ENCODE data around the gene CDH1.
A peak's percentile ranks its signal among the peaks of the same experiment; 100 is the strongest.
"Not testable (repeated sequence)": the region's sequence is repeated elsewhere in the genome, so short reads cannot be mapped to it uniquely, and the experiment has no call there.

Gene CDH1

DNA sequence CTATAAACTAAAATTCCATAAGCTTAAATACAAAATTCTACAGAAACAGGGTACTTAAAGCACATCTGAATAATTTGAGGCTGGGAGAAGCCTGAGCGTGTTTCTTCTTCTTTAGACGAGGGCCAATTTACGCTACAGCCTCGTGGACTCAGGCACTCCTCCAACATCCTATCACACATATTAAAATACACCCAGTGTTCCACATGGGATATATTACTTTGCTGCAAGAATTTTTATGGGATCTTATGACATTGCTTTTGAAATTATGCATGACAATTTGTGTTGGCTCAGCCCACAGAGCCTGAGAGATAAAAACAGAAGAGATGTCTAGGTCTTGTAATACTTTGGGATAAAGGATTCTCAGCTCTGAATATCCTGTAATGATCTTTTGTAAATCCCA lies 102.7 kb downstream of the CDH1 start:
- Histone ChIP-seq H2AK5ac (ENCODE audit: low read depth, low read length) (no peak overlapping the region), H4K8ac (ENCODE audit: low read depth, low read length) (no peak overlapping the region), H2AFZ (ENCODE audit: low read length) (no peak overlapping the region), H2BK15ac (ENCODE audit: low read length) (no peak overlapping the region), H3K14ac (ENCODE audit: low read length) (no peak overlapping the region), H3K4me3 (ENCODE audit: low read length in 2 of 2) (no peak overlapping the region), H3K79me1 (ENCODE audit: low read depth, low read length) (no peaks in the 10 kb centered on the region), H3K36me3 (replicated peaks in 1 of 2; ENCODE audit: control insufficient read depth in 2 of 2, insufficient read depth in 2 of 2, low read length in 2 of 2) (no peaks in the 10 kb centered on the region), H4K91ac (ENCODE audit: low read depth, low read length, poor library complexity) (no peak overlapping the region), H3K23ac (ENCODE audit: low read depth, low read length, poor library complexity) (no peak overlapping the region), H3K4ac (ENCODE audit: low read length) (no peak overlapping the region), H3K27ac (replicated peaks; ENCODE audit: low read length) (no peak overlapping the region), H2BK5ac (ENCODE audit: low read length) (no peak overlapping the region), H3K4me2 (ENCODE audit: insufficient read depth, low read length, poor library complexity, severe bottlenecking) (no peak overlapping the region), H3K27me3 (ENCODE audit: control insufficient read depth in 3 of 3, insufficient read depth in 3 of 3, low read depth in 1 of 3, low read length in 3 of 3) (no peaks in the 10 kb centered on the region), H2BK120ac (ENCODE audit: low read depth, low read length) (no peak overlapping the region), H3K9me3 (replicated peaks in 1 of 2; ENCODE audit: control insufficient read depth in 2 of 2, insufficient read depth in 1 of 2, low read depth in 1 of 2, low read length in 2 of 2) (no peaks in the 10 kb centered on the region), H2BK12ac (ENCODE audit: low read length) (no peak overlapping the region), H3K4me1 (ENCODE audit: control insufficient read depth in 2 of 2, insufficient read depth in 1 of 2, low read depth in 1 of 2, low read length in 2 of 2) (peaks cover 3 to 6% of the 10 kb centered on the region in 2 donors), H3K9ac (ENCODE audit: low read depth, low read length, poor library complexity) (no peak overlapping the region), H3K18ac (ENCODE audit: low read length) (no peak overlapping the region)
- WGBS, 2 donors (ENCODE audit: extremely low coverage in 2 of 2, insufficient read length in 2 of 2, insufficient replicate concordance in 1 of 2): no CpG with 5 or more reads among the region's 4 CpGs
- no peak for DNase-seq (ENCODE audit: low spot score)

DNA sequence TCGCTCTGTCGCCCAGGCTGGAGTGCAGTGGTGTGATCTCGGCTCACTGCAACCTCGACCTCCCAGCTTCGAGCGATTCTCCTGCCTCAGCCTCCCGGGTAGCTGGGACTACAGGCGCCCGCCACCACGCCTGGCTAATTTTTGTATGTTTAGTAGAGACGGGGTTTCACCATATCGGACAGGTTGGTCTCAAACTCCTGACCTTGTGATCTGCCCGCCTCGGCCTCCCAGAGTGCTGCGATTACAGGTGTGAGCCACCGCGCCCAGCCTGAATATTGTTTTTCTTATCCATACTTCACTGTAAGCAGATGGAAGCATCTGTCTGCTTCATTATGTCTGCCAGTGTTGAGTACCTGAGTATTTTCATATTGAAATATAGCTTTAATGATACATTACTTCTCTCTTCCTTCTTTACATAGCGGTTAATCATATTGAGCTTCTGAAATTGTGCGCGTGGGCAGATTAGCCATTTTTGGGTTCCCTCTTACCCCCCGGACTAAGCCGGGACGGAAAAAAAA lies 105.9 kb downstream of the CDH1 start:
- H3K79me1 ChIP-seq (ENCODE audit: low read depth, low read length); H2BK120ac ChIP-seq (ENCODE audit: low read depth, low read length); H2BK12ac ChIP-seq (ENCODE audit: low read length); H3K4ac ChIP-seq (ENCODE audit: low read length); DNase-seq (ENCODE audit: low spot score); H4K8ac ChIP-seq (ENCODE audit: low read depth, low read length); H3K27me3 ChIP-seq (ENCODE audit: control insufficient read depth in 3 of 3, insufficient read depth in 3 of 3, low read depth in 1 of 3, low read length in 3 of 3); H4K91ac ChIP-seq (ENCODE audit: low read depth, low read length, poor library complexity); H3K4me1 ChIP-seq (ENCODE audit: control insufficient read depth in 2 of 2, insufficient read depth in 1 of 2, low read depth in 1 of 2, low read length in 2 of 2); H3K9ac ChIP-seq (ENCODE audit: low read depth, low read length, poor library complexity); H3K36me3 ChIP-seq (replicated peaks in 1 of 2; ENCODE audit: control insufficient read depth in 2 of 2, insufficient read depth in 2 of 2, low read length in 2 of 2); H3K23ac ChIP-seq (ENCODE audit: low read depth, low read length, poor library complexity); H3K9me3 ChIP-seq (replicated peaks in 1 of 2; ENCODE audit: control insufficient read depth in 2 of 2, insufficient read depth in 1 of 2, low read depth in 1 of 2, low read length in 2 of 2); H3K27ac ChIP-seq (replicated peaks; ENCODE audit: low read length); H3K14ac ChIP-seq (ENCODE audit: low read length); H3K18ac ChIP-seq (ENCODE audit: low read length); H2AK5ac ChIP-seq (ENCODE audit: low read depth, low read length); H2BK15ac ChIP-seq (ENCODE audit: low read length): not testable (repeated sequence)
- Histone ChIP-seq H3K4me2 (ENCODE audit: insufficient read depth, low read length, poor library complexity, severe bottlenecking) (peak overlapping the region; percentile 84), H2AFZ (ENCODE audit: low read length) (peak overlapping the region; percentile 98), H3K4me3 (ENCODE audit: low read length in 2 of 2) (peak overlapping the region; percentile 75 to 98), H2BK5ac (ENCODE audit: low read length) (peak overlapping the region; percentile 98)
- WGBS, 2 donors (ENCODE audit: extremely low coverage in 2 of 2, insufficient read length in 2 of 2, insufficient replicate concordance in 1 of 2): no CpG with 5 or more reads among the region's 23 CpGs

DNA sequence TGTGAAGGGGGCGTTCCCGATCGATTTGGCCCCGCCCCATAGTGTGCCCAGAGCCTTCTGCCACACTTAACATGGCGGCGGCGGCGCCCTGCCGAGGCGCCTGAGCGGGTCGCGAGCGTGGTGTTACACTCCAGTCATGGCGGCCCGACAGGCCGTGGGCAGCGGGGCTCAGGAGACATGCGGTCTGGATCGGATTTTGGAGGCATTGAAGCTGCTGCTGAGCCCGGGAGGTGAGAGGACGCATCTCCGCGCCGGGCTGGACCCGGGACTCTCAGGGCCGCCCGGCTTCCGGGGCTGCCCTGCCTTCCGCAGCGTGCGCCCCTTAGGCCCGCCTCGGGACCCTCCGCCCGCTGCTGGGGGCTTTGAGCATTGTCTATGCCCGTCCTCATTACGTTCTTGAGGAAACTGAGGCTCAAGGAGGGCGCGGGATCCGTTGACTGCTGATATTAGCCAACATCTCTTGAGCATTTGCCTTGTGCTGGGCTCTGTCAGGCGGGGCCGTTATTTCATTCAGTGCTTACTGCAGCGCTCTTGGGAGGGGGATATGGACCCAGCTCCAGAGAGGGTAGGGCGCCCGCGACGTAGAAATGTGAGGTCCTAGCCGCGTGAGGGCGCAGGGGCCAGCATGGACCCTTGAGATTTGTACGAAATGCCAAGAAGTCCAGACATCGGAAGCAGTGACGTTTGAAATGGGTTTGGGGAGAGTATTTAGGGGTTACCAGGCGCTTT lies 106.6 kb downstream of the CDH1 start, which contains the start of gene TANGO6:
Gene TANGO6, plus strand, starts transcription at position 50 of the 729 bp plus-strand sequence. Its CDS starts 87 bp downstream, at position 137.
- no peaks in the 10 kb centered on the region for H3K27me3 ChIP-seq (ENCODE audit: control insufficient read depth in 3 of 3, insufficient read depth in 3 of 3, low read depth in 1 of 3, low read length in 3 of 3)
- DNase-seq (ENCODE audit: low spot score): peak; percentile 72
- H2BK12ac ChIP-seq (ENCODE audit: low read length): peak within 1 kb of the TSS; percentile 4
- H2BK5ac ChIP-seq (ENCODE audit: low read length): peak within 1 kb of the TSS; percentile 98
- H2AK5ac ChIP-seq (ENCODE audit: low read depth, low read length): no peak within 1 kb of the TSS
- H4K91ac ChIP-seq (ENCODE audit: low read depth, low read length, poor library complexity): no peak within 1 kb of the TSS
- H2BK15ac ChIP-seq (ENCODE audit: low read length): no peak within 1 kb of the TSS
- H3K27ac ChIP-seq (replicated peaks; ENCODE audit: low read length): peak within 1 kb of the TSS; percentile 87
- no peaks in the 10 kb centered on the region for H3K9me3 ChIP-seq (replicated peaks in 1 of 2; ENCODE audit: control insufficient read depth in 2 of 2, insufficient read depth in 1 of 2, low read depth in 1 of 2, low read length in 2 of 2)
- H3K4me1 ChIP-seq (ENCODE audit: control insufficient read depth in 2 of 2, insufficient read depth in 1 of 2, low read depth in 1 of 2, low read length in 2 of 2): peaks cover 3 to 6% of the 10 kb centered on the region in 2 donors
- no peak within 1 kb of the TSS for H4K8ac ChIP-seq (ENCODE audit: low read depth, low read length)
- H3K23ac ChIP-seq (ENCODE audit: low read depth, low read length, poor library complexity): peak within 1 kb of the TSS; percentile 85
- H3K9ac ChIP-seq (ENCODE audit: low read depth, low read length, poor library complexity): peak within 1 kb of the TSS; percentile 96
- no peak within 1 kb of the TSS for H2BK120ac ChIP-seq (ENCODE audit: low read depth, low read length)
- H2AFZ ChIP-seq (ENCODE audit: low read length): peak within 1 kb of the TSS; percentile 98
- no peak within 1 kb of the TSS for H3K4ac ChIP-seq (ENCODE audit: low read length)
- H3K14ac ChIP-seq (ENCODE audit: low read length): no peak within 1 kb of the TSS
- H3K4me2 ChIP-seq (ENCODE audit: insufficient read depth, low read length, poor library complexity, severe bottlenecking): peak within 1 kb of the TSS; percentile 84
- no peaks in the 10 kb centered on the region for H3K79me1 ChIP-seq (ENCODE audit: low read depth, low read length)
- peak within 1 kb of the TSS; percentile 75 to 98 for H3K4me3 ChIP-seq (ENCODE audit: low read length in 2 of 2)
- H3K18ac ChIP-seq (ENCODE audit: low read length): peak within 1 kb of the TSS; percentile 98
- no CpG with 5 or more reads among the region's 55 CpGs for WGBS, 2 donors (ENCODE audit: extremely low coverage in 2 of 2, insufficient read length in 2 of 2, insufficient replicate concordance in 1 of 2)
- no peaks in the 10 kb centered on the region for H3K36me3 ChIP-seq (replicated peaks in 1 of 2; ENCODE audit: control insufficient read depth in 2 of 2, insufficient read depth in 2 of 2, low read length in 2 of 2)

DNA sequence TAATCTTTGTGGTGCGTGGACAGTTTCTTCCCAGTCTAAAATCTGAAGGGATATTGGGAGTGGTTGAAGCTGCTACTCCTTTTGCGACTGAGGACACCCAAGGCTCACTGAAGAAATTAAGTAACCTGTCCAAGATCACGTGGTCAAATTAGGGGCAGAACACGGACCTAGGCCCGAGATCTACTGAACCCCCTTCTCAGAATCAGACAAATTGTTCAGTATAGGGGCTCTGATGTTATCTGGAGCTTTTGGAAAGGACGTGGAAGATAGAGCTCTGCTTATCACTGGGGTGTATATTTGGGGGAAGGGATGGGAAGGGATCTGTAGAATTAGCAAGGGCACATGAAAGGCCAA lies 107.1 kb downstream of the CDH1 start:
- Histone ChIP-seq H3K4ac (ENCODE audit: low read length) (no peak overlapping the region), H2BK12ac (ENCODE audit: low read length) (no peak overlapping the region), H3K14ac (ENCODE audit: low read length) (no peak overlapping the region), H4K8ac (ENCODE audit: low read depth, low read length) (no peak overlapping the region), H3K27me3 (ENCODE audit: control insufficient read depth in 3 of 3, insufficient read depth in 3 of 3, low read depth in 1 of 3, low read length in 3 of 3) (no peaks in the 10 kb centered on the region), H3K4me2 (ENCODE audit: insufficient read depth, low read length, poor library complexity, severe bottlenecking) (peak overlapping the region; percentile 84), H2BK5ac (ENCODE audit: low read length) (no peak overlapping the region), H3K18ac (ENCODE audit: low read length) (no peak overlapping the region), H4K91ac (ENCODE audit: low read depth, low read length, poor library complexity) (no peak overlapping the region), H3K23ac (ENCODE audit: low read depth, low read length, poor library complexity) (no peak overlapping the region), H3K4me1 (ENCODE audit: control insufficient read depth in 2 of 2, insufficient read depth in 1 of 2, low read depth in 1 of 2, low read length in 2 of 2) (peaks cover 3 to 6% of the 10 kb centered on the region in 2 donors), H3K27ac (replicated peaks; ENCODE audit: low read length) (no peak overlapping the region), H2AK5ac (ENCODE audit: low read depth, low read length) (no peak overlapping the region), H3K4me3 (ENCODE audit: low read length in 2 of 2) (peak overlapping the region; percentile 75 to 98), H3K9me3 (replicated peaks in 1 of 2; ENCODE audit: control insufficient read depth in 2 of 2, insufficient read depth in 1 of 2, low read depth in 1 of 2, low read length in 2 of 2) (no peaks in the 10 kb centered on the region), H2BK120ac (ENCODE audit: low read depth, low read length) (no peak overlapping the region), H2BK15ac (ENCODE audit: low read length) (no peak overlapping the region), H3K79me1 (ENCODE audit: low read depth, low read length) (no peaks in the 10 kb centered on the region), H3K36me3 (replicated peaks in 1 of 2; ENCODE audit: control insufficient read depth in 2 of 2, insufficient read depth in 2 of 2, low read length in 2 of 2) (no peaks in the 10 kb centered on the region), H3K9ac (ENCODE audit: low read depth, low read length, poor library complexity) (no peak overlapping the region), H2AFZ (ENCODE audit: low read length) (peak overlapping the region; percentile 98)
- no CpG with 5 or more reads among the region's 6 CpGs for WGBS, 2 donors (ENCODE audit: extremely low coverage in 2 of 2, insufficient read length in 2 of 2, insufficient replicate concordance in 1 of 2)
- no peak for DNase-seq (ENCODE audit: low spot score)

Data from neuronal stem cell (in vitro differentiated cells).